ENCODE data around the gene FOXI3.

The FOXI3 gene

DNA sequence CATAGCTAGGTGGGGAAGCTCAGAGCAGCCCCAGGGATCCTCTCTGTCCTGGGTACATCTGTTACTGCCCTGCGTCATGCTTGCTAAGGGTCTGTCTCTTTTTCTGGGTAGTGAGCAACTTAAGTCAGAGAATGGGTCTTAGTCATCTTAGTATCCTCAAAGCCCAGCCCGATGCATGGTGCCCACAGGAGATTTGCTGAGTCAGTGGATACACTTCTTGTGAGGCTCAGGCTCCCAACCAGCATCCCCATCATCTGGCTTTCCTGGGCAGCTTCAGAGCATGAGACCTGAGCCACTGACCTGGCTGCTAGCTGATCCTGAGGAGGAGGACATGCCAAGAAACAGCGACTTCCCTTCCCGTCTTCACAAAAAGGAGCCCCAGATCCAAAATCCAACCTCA lies 10.0 kb downstream of the FOXI3 start:
- H3K4me1 ChIP-seq (ENCODE audit: control insufficient read depth in 2 of 2, insufficient read depth in 1 of 2, low read depth in 1 of 2, low read length in 2 of 2): peaks cover 0 to 2% of the 10 kb centered on the region in 2 donors
- H3K14ac ChIP-seq (ENCODE audit: low read length): no peak overlapping the region
- no peak overlapping the region for H3K4me3 ChIP-seq (ENCODE audit: low read length in 2 of 2)
- DNase-seq (ENCODE audit: low spot score): no peak
- H3K4me2 ChIP-seq (ENCODE audit: insufficient read depth, low read length, poor library complexity, severe bottlenecking): no peak overlapping the region
- H2BK120ac ChIP-seq (ENCODE audit: low read depth, low read length): no peak overlapping the region
- no peak overlapping the region for H3K9ac ChIP-seq (ENCODE audit: low read depth, low read length, poor library complexity)
- H3K18ac ChIP-seq (ENCODE audit: low read length): no peak overlapping the region
- no peak overlapping the region for H3K23ac ChIP-seq (ENCODE audit: low read depth, low read length, poor library complexity)
- no peak overlapping the region for H2AFZ ChIP-seq (ENCODE audit: low read length)
- H2AK5ac ChIP-seq (ENCODE audit: low read depth, low read length): no peak overlapping the region
- H4K91ac ChIP-seq (ENCODE audit: low read depth, low read length, poor library complexity): no peak overlapping the region
- H3K27ac ChIP-seq (replicated peaks; ENCODE audit: low read length): no peak overlapping the region
- H2BK12ac ChIP-seq (ENCODE audit: low read length): no peak overlapping the region
- no peaks in the 10 kb centered on the region for H3K79me1 ChIP-seq (ENCODE audit: low read depth, low read length)
- H2BK5ac ChIP-seq (ENCODE audit: low read length): no peak overlapping the region
- no peak overlapping the region for H4K8ac ChIP-seq (ENCODE audit: low read depth, low read length)
- H3K36me3 ChIP-seq (replicated peaks in 1 of 2; ENCODE audit: control insufficient read depth in 2 of 2, insufficient read depth in 2 of 2, low read length in 2 of 2): no peaks in the 10 kb centered on the region
- peaks cover 0 to 7% (median 0%) of the 10 kb centered on the region in 3 experiments for H3K27me3 ChIP-seq (ENCODE audit: control insufficient read depth in 3 of 3, insufficient read depth in 3 of 3, low read depth in 1 of 3, low read length in 3 of 3)
- no peaks in the 10 kb centered on the region for H3K9me3 ChIP-seq (replicated peaks in 1 of 2; ENCODE audit: control insufficient read depth in 2 of 2, insufficient read depth in 1 of 2, low read depth in 1 of 2, low read length in 2 of 2)
- no peak overlapping the region for H3K4ac ChIP-seq (ENCODE audit: low read length)
- no peak overlapping the region for H2BK15ac ChIP-seq (ENCODE audit: low read length)
- no CpG with 5 or more reads among the region's 4 CpGs for WGBS, 2 donors (ENCODE audit: extremely low coverage in 2 of 2, insufficient read length in 2 of 2, insufficient replicate concordance in 1 of 2)

DNA sequence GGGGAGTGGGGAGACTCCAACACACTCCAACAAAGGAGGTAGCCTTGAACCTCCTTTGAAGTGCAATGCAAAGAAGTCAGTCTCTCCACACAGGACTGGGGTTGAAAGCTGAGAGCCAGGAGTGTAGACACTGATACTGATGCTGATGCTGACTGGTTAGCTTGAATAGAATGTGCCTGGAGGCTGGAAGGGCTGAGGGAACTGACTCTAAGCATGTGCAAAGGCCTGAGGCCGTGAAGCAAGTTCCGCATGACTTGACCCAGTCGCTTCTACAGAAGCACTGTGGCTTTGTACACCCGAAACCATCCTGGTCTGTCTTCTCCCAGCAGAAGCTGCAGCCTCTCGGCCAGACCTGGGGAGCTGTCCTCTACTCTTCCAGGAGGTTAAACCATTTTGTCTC lies 10.4 kb downstream of the FOXI3 start:
- Histone ChIP-seq H3K9me3 (replicated peaks in 1 of 2; ENCODE audit: control insufficient read depth in 2 of 2, insufficient read depth in 1 of 2, low read depth in 1 of 2, low read length in 2 of 2) (no peaks in the 10 kb centered on the region), H3K36me3 (replicated peaks in 1 of 2; ENCODE audit: control insufficient read depth in 2 of 2, insufficient read depth in 2 of 2, low read length in 2 of 2) (no peaks in the 10 kb centered on the region), H3K79me1 (ENCODE audit: low read depth, low read length) (no peaks in the 10 kb centered on the region), H3K4me2 (ENCODE audit: insufficient read depth, low read length, poor library complexity, severe bottlenecking) (no peak overlapping the region), H3K4me3 (ENCODE audit: low read length in 2 of 2) (no peak overlapping the region), H3K27me3 (ENCODE audit: control insufficient read depth in 3 of 3, insufficient read depth in 3 of 3, low read depth in 1 of 3, low read length in 3 of 3) (peaks cover 0 to 7% (median 0%) of the 10 kb centered on the region in 3 experiments), H3K18ac (ENCODE audit: low read length) (no peak overlapping the region), H2AK5ac (ENCODE audit: low read depth, low read length) (no peak overlapping the region), H2AFZ (ENCODE audit: low read length) (no peak overlapping the region), H3K4me1 (ENCODE audit: control insufficient read depth in 2 of 2, insufficient read depth in 1 of 2, low read depth in 1 of 2, low read length in 2 of 2) (peaks cover 0 to 2% of the 10 kb centered on the region in 2 donors), H2BK120ac (ENCODE audit: low read depth, low read length) (no peak overlapping the region), H4K8ac (ENCODE audit: low read depth, low read length) (no peak overlapping the region), H3K4ac (ENCODE audit: low read length) (no peak overlapping the region), H2BK5ac (ENCODE audit: low read length) (no peak overlapping the region), H3K9ac (ENCODE audit: low read depth, low read length, poor library complexity) (no peak overlapping the region), H3K23ac (ENCODE audit: low read depth, low read length, poor library complexity) (no peak overlapping the region), H3K14ac (ENCODE audit: low read length) (no peak overlapping the region), H2BK15ac (ENCODE audit: low read length) (no peak overlapping the region), H3K27ac (replicated peaks; ENCODE audit: low read length) (no peak overlapping the region), H4K91ac (ENCODE audit: low read depth, low read length, poor library complexity) (no peak overlapping the region), H2BK12ac (ENCODE audit: low read length) (no peak overlapping the region)
- no CpG with 5 or more reads among the region's 5 CpGs for WGBS, 2 donors (ENCODE audit: extremely low coverage in 2 of 2, insufficient read length in 2 of 2, insufficient replicate concordance in 1 of 2)
- DNase-seq (ENCODE audit: low spot score): no peak

DNA sequence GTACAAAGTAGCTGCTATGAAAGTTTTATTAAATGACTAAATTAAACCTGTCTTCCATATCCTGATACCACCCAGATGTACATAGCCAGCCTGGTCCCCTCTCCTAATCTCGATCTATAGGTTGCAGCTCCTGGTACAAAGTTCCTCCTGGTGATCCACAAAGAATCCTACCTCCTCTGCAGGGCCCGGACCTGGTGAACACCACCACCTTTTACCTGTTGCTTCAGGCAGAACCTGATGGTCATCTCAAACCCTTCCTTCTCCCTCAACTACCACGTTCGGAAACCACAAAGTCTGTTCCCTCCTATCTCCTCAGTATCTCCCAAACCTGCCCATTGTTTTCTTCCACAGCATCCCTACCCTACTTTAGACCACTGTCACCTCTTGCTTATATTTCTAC lies 15.5 kb downstream of the FOXI3 start:
- Histone ChIP-seq H3K18ac (ENCODE audit: low read length) (peak overlapping the region; percentile 59), H2AK5ac (ENCODE audit: low read depth, low read length) (no peak overlapping the region), H2AFZ (ENCODE audit: low read length) (no peak overlapping the region), H3K36me3 (replicated peaks in 1 of 2; ENCODE audit: control insufficient read depth in 2 of 2, insufficient read depth in 2 of 2, low read length in 2 of 2) (no peaks in the 10 kb centered on the region), H3K23ac (ENCODE audit: low read depth, low read length, poor library complexity) (no peak overlapping the region), H3K27me3 (ENCODE audit: control insufficient read depth in 3 of 3, insufficient read depth in 3 of 3, low read depth in 1 of 3, low read length in 3 of 3) (peaks cover 0 to 3% (median 0%) of the 10 kb centered on the region in 3 experiments), H4K91ac (ENCODE audit: low read depth, low read length, poor library complexity) (no peak overlapping the region), H2BK5ac (ENCODE audit: low read length) (no peak overlapping the region), H2BK120ac (ENCODE audit: low read depth, low read length) (no peak overlapping the region), H3K4me3 (ENCODE audit: low read length in 2 of 2) (no peak overlapping the region), H3K79me1 (ENCODE audit: low read depth, low read length) (no peaks in the 10 kb centered on the region), H3K14ac (ENCODE audit: low read length) (no peak overlapping the region), H3K4me2 (ENCODE audit: insufficient read depth, low read length, poor library complexity, severe bottlenecking) (no peak overlapping the region), H3K9me3 (replicated peaks in 1 of 2; ENCODE audit: control insufficient read depth in 2 of 2, insufficient read depth in 1 of 2, low read depth in 1 of 2, low read length in 2 of 2) (peaks cover 0 to 2% of the 10 kb centered on the region in 2 donors), H2BK12ac (ENCODE audit: low read length) (no peak overlapping the region), H3K27ac (replicated peaks; ENCODE audit: low read length) (no peak overlapping the region), H3K9ac (ENCODE audit: low read depth, low read length, poor library complexity) (no peak overlapping the region), H3K4me1 (ENCODE audit: control insufficient read depth in 2 of 2, insufficient read depth in 1 of 2, low read depth in 1 of 2, low read length in 2 of 2) (no peaks in the 10 kb centered on the region), H3K4ac (ENCODE audit: low read length) (no peak overlapping the region), H2BK15ac (ENCODE audit: low read length) (no peak overlapping the region), H4K8ac (ENCODE audit: low read depth, low read length) (no peak overlapping the region)
- no CpG with 5 or more reads among the region's 4 CpGs for WGBS, 2 donors (ENCODE audit: extremely low coverage in 2 of 2, insufficient read length in 2 of 2, insufficient replicate concordance in 1 of 2)
- DNase-seq (ENCODE audit: low spot score): no peak

DNA sequence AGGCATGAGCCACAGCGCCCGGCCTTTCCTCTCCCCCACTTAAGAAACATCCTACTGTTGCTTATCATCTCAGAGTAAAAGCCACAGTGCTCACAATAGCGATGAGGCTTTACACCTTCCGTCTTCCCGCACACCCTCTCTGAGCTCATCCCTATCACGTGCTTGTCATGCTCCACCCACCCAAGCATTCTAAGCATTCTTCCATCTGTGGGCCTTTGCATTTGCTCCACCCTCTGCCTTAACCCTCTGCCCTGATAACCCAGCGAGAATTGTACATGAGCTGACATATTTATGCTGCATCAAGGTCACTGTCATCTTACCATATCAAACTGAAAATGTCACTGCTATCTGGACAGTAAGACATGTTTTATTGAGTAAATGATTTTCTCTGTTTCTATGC lies 22.6 kb downstream of the FOXI3 start:
- no peak overlapping the region for H2AK5ac ChIP-seq (ENCODE audit: low read depth, low read length)
- H3K36me3 ChIP-seq (replicated peaks in 1 of 2; ENCODE audit: control insufficient read depth in 2 of 2, insufficient read depth in 2 of 2, low read length in 2 of 2): no peaks in the 10 kb centered on the region
- H2BK120ac ChIP-seq (ENCODE audit: low read depth, low read length): no peak overlapping the region
- no peak overlapping the region for H4K91ac ChIP-seq (ENCODE audit: low read depth, low read length, poor library complexity)
- H3K9me3 ChIP-seq (replicated peaks in 1 of 2; ENCODE audit: control insufficient read depth in 2 of 2, insufficient read depth in 1 of 2, low read depth in 1 of 2, low read length in 2 of 2): no peaks in the 10 kb centered on the region
- H3K14ac ChIP-seq (ENCODE audit: low read length): no peak overlapping the region
- no peak overlapping the region for H2BK5ac ChIP-seq (ENCODE audit: low read length)
- WGBS, 2 donors (ENCODE audit: extremely low coverage in 2 of 2, insufficient read length in 2 of 2, insufficient replicate concordance in 1 of 2): no CpG with 5 or more reads among the region's 7 CpGs
- peak overlapping the region; percentile 18 for H3K4me2 ChIP-seq (ENCODE audit: insufficient read depth, low read length, poor library complexity, severe bottlenecking)
- H2AFZ ChIP-seq (ENCODE audit: low read length): no peak overlapping the region
- H3K27ac ChIP-seq (replicated peaks; ENCODE audit: low read length): no peak overlapping the region
- H4K8ac ChIP-seq (ENCODE audit: low read depth, low read length): no peak overlapping the region
- DNase-seq (ENCODE audit: low spot score): no peak
- H3K9ac ChIP-seq (ENCODE audit: low read depth, low read length, poor library complexity): no peak overlapping the region
- H2BK12ac ChIP-seq (ENCODE audit: low read length): no peak overlapping the region
- H3K4me3 ChIP-seq (ENCODE audit: low read length in 2 of 2): no peak overlapping the region
- peak overlapping the region; percentile 28 for H3K18ac ChIP-seq (ENCODE audit: low read length)
- H2BK15ac ChIP-seq (ENCODE audit: low read length): no peak overlapping the region
- H3K79me1 ChIP-seq (ENCODE audit: low read depth, low read length): no peaks in the 10 kb centered on the region
- no peaks in the 10 kb centered on the region for H3K27me3 ChIP-seq (ENCODE audit: control insufficient read depth in 3 of 3, insufficient read depth in 3 of 3, low read depth in 1 of 3, low read length in 3 of 3)
- no peaks in the 10 kb centered on the region for H3K4me1 ChIP-seq (ENCODE audit: control insufficient read depth in 2 of 2, insufficient read depth in 1 of 2, low read depth in 1 of 2, low read length in 2 of 2)
- H3K23ac ChIP-seq (ENCODE audit: low read depth, low read length, poor library complexity): no peak overlapping the region
- H3K4ac ChIP-seq (ENCODE audit: low read length): no peak overlapping the region

Measured in neuronal stem cell (in vitro differentiated cells).